IPS DF 6.9 (cell line): Measurements from ENCODE around the gene KRTAP19-5.

Experiments used
- DNase-seq: peaks from one replicate; pipeline ENCODE4 v3.0.0-alpha.2; 2013; ENCODE audit warnings: low read depth, low spot score
- H3K27ac ChIP-seq: one replicate; pipeline ENCODE4 v1.5.1; 2013; ENCODE audit warnings: low read length, control low read depth
- H3K27me3 ChIP-seq: 2 replicates; pipeline ENCODE4 v1.6.1; 2013; ENCODE audit warnings: mild to moderate bottlenecking, low read length; ENCODE audit not compliant: control insufficient read depth, insufficient read depth
- H3K36me3 ChIP-seq: 2 replicates; pipeline ENCODE4 v1.6.1; 2013; ENCODE audit warnings: low read length; ENCODE audit not compliant: control insufficient read depth, insufficient read depth
- H3K4me1 ChIP-seq: 2 replicates; pipeline ENCODE4 v1.6.1; 2013; ENCODE audit warnings: low read length; ENCODE audit not compliant: control insufficient read depth, insufficient read depth
- H3K4me3 ChIP-seq: 2 replicates; pipeline ENCODE4 v1.5.1; 2013; ENCODE audit warnings: mild to moderate bottlenecking, low read length
- H3K9me3 ChIP-seq: 2 replicates; pipeline ENCODE4 v1.6.1; 2013; ENCODE audit warnings: low read length, inconsistent platforms; ENCODE audit not compliant: control insufficient read depth, insufficient read depth
- WGBS: extraction: QIAGEN DNeasy Blood & Tissue Kit; methylation state at CpG from one replicate; pipeline ENCODE4 v1.1.7; 2013; ENCODE audit warnings: mixed read lengths, missing lambda C conversion rate; ENCODE audit not compliant: insufficient read length, insufficient coverage; 5-methylcytosine and 5-hydroxymethylcytosine counted together

Gene KRTAP19-5

GRCh38 chr21:30480145-30480544, 21.8 kb downstream of the KRTAP19-5 start, which contains the start of gene KRTAP19-1:
KRTAP19-1 (minus strand) TSS chr21:30480367; CDS start chr21:30480317, 50 bp downstream.
- Histone ChIP-seq H3K27me3 (no peaks in the 10 kb centered on the region), H3K36me3 (no peaks in the 10 kb centered on the region), H3K27ac (no peak within 1 kb of the TSS), H3K4me1 (no peaks in the 10 kb centered on the region), H3K4me3 (no peak within 1 kb of the TSS), H3K9me3 (peaks cover 5% of the 10 kb centered on the region; the same call in 1 of the 2 replicates)
- no peak for DNase-seq
- WGBS = no CpG with 5 or more reads among the region's 7 CpGs

- H3K4me3 ChIP-seq = no peak overlapping the region
- WGBS = no CpG with 5 or more reads among the region's 4 CpGs
- no peaks in the 10 kb centered on the region for H3K27me3 ChIP-seq
- peaks cover 5% of the 10 kb centered on the region; the same call in 1 of the 2 replicates for H3K9me3 ChIP-seq
- no peak overlapping the region for H3K27ac ChIP-seq
- DNase-seq = no peak
- H3K4me1 ChIP-seq = no peaks in the 10 kb centered on the region
- no peaks in the 10 kb centered on the region for H3K36me3 ChIP-seq
Observed at GRCh38 chr21:30479259-30479658, 22.7 kb downstream of the KRTAP19-5 start.

- Histone ChIP-seq H3K9me3 (peaks cover 5% of the 10 kb centered on the region; the same call in 1 of the 2 replicates), H3K4me1 (no peaks in the 10 kb centered on the region), H3K36me3 (no peaks in the 10 kb centered on the region), H3K27ac (no peak overlapping the region), H3K4me3 (no peak overlapping the region), H3K27me3 (no peaks in the 10 kb centered on the region)
- no peak for DNase-seq
- no CpG with 5 or more reads among the region's 3 CpGs for WGBS
Observed at GRCh38 chr21:30478004-30478403, 23.9 kb downstream of the KRTAP19-5 start.

- Histone ChIP-seq H3K4me3 (no peak overlapping the region), H3K4me1 (no peaks in the 10 kb centered on the region), H3K27me3 (no peaks in the 10 kb centered on the region), H3K9me3 (peaks cover 2% of the 10 kb centered on the region; the same call in 1 of the 2 replicates), H3K27ac (no peak overlapping the region), H3K36me3 (no peaks in the 10 kb centered on the region)
- WGBS = no CpG with 5 or more reads among the region's 6 CpGs
- no peak for DNase-seq
Observed at GRCh38 chr21:30468900-30469714, 32.8 kb downstream of the KRTAP19-5 start.

- no peak overlapping the region for H3K27ac ChIP-seq
- no peak for DNase-seq
- no peak overlapping the region for H3K4me3 ChIP-seq
- no peaks in the 10 kb centered on the region for H3K27me3 ChIP-seq
- no peaks in the 10 kb centered on the region for H3K36me3 ChIP-seq
- WGBS = no CpG with 5 or more reads among the region's 3 CpGs
- peaks cover 5% of the 10 kb centered on the region for H3K9me3 ChIP-seq
- no peaks in the 10 kb centered on the region for H3K4me1 ChIP-seq
Observed at GRCh38 chr21:30463713-30464112, 38.2 kb downstream of the KRTAP19-5 start.
